NCI-H1048 (cell line): Measurements from ENCODE around the gene FLRT1.

Source experiments
- DNase-seq: peaks from one replicate; lab custom pipeline; 2025; lab: John Stamatoyannopoulos, UW

The FLRT1 gene

GRCh38 chr11:64065712-64066111, 30.0 kb downstream of the FLRT1 start:
- no peak for DNase-seq

- DNase-seq, result no peak
Observed at GRCh38 chr11:64067230-64067993, 31.7 kb downstream of the FLRT1 start.

GRCh38 chr11:64068705-64069400, 33.1 kb downstream of the FLRT1 start:
- no peak for DNase-seq

GRCh38 chr11:64069401-64070313, 33.9 kb downstream of the FLRT1 start:
- no peak for DNase-seq

GRCh38 chr11:64070314-64070681, 34.6 kb downstream of the FLRT1 start:
- DNase-seq, result no peak

GRCh38 chr11:64071849-64072248, 36.1 kb downstream of the FLRT1 start:
- no peak for DNase-seq

- no peak for DNase-seq
Observed at GRCh38 chr11:64072403-64072802, 36.7 kb downstream of the FLRT1 start.

- no peak for DNase-seq
Observed at GRCh38 chr11:64072871-64073270, 37.1 kb downstream of the FLRT1 start.

- DNase-seq, result no peak
Observed at GRCh38 chr11:64073542-64073941, 37.8 kb downstream of the FLRT1 start.

- DNase-seq, result no peak
Observed at GRCh38 chr11:64074239-64074638, 38.5 kb downstream of the FLRT1 start.

- DNase-seq, result no peak
Observed at GRCh38 chr11:64076758-64077157, 41.0 kb downstream of the FLRT1 start.

GRCh38 chr11:64077607-64078006, 41.9 kb downstream of the FLRT1 start:
- DNase-seq, result no peak

GRCh38 chr11:64078284-64078683, 42.6 kb downstream of the FLRT1 start:
- DNase-seq, result no peak

- no peak for DNase-seq
Observed at GRCh38 chr11:64078905-64079304, 43.2 kb downstream of the FLRT1 start.

- DNase-seq, result no peak
Observed at GRCh38 chr11:64080390-64080789, 44.7 kb downstream of the FLRT1 start.

GRCh38 chr11:64081745-64082442, 46.2 kb downstream of the FLRT1 start:
- DNase-seq, result no peak

- no peak for DNase-seq
Observed at GRCh38 chr11:64083398-64084080, 47.8 kb downstream of the FLRT1 start.

- DNase-seq, result no peak
Observed at GRCh38 chr11:64084146-64084950, 48.6 kb downstream of the FLRT1 start.

- no peak for DNase-seq
Observed at GRCh38 chr11:64084951-64085710, 49.4 kb downstream of the FLRT1 start.
